GM18508 (cell line): ENCODE data around the gene PTX3.

Experiments
- ATAC-seq: cut with Tn5 transposase; IDR thresholded peaks from one replicate; pipeline ENCODE4 v1.9.1; 2021; ENCODE audit warnings: moderate number of reproducible peaks; ENCODE audit not compliant: insufficient read depth, unreplicated experiment

PTX3 gene

GRCh38 chr3:157469561-157470294, 33.1 kb downstream of the PTX3 start:
- no peak for ATAC-seq

- ATAC-seq = no peak
Observed at GRCh38 chr3:157471064-157471463, 34.4 kb downstream of the PTX3 start.

DNA sequence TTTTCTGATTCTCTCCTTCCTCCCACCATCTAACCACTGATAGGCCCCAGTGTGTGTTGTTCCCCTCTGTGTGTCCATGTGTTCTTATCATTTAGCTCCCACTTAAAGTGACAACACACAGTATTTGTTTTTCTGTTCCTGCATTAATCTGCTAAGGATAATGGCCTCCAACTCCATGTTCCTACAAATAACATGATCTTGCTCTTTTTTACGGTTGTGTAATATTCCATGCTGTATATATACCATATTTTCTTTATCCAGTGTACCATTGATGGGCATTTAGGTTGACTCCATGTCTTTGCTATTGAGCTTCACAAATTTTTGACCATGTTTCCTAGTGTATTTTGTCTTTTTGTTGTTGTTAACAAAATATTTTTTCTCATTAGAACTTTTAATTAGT, 36.0 kb downstream of the PTX3 start:
- ATAC-seq = no peak

- ATAC-seq = no peak
Observed at GRCh38 chr3:157475921-157476414, 39.3 kb downstream of the PTX3 start.

GRCh38 chr3:157477441-157477840, 40.8 kb downstream of the PTX3 start:
- ATAC-seq = no peak

DNA sequence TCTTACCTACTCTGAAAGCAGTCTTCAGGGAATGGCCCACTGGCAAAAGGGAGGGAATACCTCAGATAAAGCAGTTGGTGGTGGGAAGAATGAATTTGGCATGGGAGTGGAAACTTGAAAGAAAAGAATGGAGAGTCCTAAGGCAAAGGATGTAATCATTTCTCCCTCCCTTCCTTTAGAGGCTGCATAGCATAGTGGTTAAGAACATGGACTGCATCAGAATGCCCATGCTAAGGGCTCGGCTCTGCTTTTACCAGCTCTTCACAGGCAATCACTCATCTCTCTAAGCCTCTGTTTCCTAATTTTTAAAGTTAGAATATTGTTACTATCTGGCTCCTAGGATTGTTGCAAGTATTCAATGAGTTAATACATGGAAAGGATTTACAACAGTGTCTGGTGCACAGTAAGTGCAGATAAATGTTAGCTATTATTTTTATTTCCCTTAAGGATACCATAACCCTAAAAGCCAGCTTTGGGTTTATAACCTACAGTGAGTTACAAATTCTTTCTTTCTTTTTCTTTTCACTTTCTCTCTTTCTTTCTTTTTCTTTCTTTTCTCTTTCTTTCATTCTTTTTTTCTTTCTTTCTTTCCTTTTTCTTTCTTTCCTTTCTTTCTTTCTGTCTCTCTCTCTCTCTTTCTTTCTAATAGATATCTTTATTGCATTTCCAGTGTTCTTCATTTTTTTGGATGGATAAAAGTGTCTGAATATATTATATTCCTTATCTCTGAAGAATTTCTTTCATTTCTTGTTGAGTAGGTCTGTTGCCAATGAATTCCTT, 43.0 kb downstream of the PTX3 start:
- no peak for ATAC-seq

- ATAC-seq = no peak
Observed at GRCh38 chr3:157487339-157487738, 50.7 kb downstream of the PTX3 start.

GRCh38 chr3:157488144-157488543, 51.5 kb downstream of the PTX3 start:
- no peak for ATAC-seq

GRCh38 chr3:157491136-157491535, 54.5 kb downstream of the PTX3 start:
- ATAC-seq = no peak
